GM12878 (cell line): ENCODE measurements around the gene PARP8. TPM values are rescaled to one million over a fixed set of nuclear protein-coding genes. Genes with fewer than 3 reads are reported as not detected.

Experiments used
- ATAC-seq: fragments of 200-7000 bp; cut with Tn5 transposase; 3 replicates; pipeline ENCODE4 v1.9.1; 2020; ENCODE audit warnings: mild to moderate bottlenecking, moderate library complexity
- BruUV-seq: library from RNA; stranded (reverse); fragments of 400-500 nt; replicated peaks from 2 replicates; lab custom pipeline; 2021; lab: Mats Ljungman, UMichigan
- CTCF ChIA-PET: fragments of 300-600 bp; sonication (Branson Sonifier 250); formaldehyde crosslinking; extraction: SDS; loops from one replicate; lab custom pipeline; 2021; ENCODE audit warnings: inconsistent platforms; lab: Yijun Ruan, JAX
- POLR2A ChIA-PET: fragments of 350-600 bp; formaldehyde crosslinking; extraction: SDS; loops from one replicate; lab custom pipeline; 2021; ENCODE audit warnings: inconsistent platforms; lab: Charles Lee
- RAD21 ChIA-PET: fragments of 300-600 bp; sonication (Branson Sonifier 250); formaldehyde crosslinking; loops from one replicate; lab custom pipeline; 2023; ENCODE audit warnings: antibody characterized with exemption; ENCODE audit not compliant: unreplicated experiment; lab: Charles Lee
- SMC1A ChIA-PET: fragments of 300-600 bp; sonication (Branson Sonifier 250); formaldehyde crosslinking; loops from one replicate; lab custom pipeline; 2023; ENCODE audit not compliant: unreplicated experiment, uncharacterized antibody; lab: Charles Lee
- DNase-seq: peaks from one replicate; pipeline ENCODE4 v3.0.0-alpha.2; 2011; ENCODE audit warnings: low read depth, low spot score
- FAIRE-seq: peaks from 3 replicates; lab custom pipeline; 2011; peaks lifted over from hg19 to GRCh38; lab: Jason Lieb, UNC
- H2AFZ ChIP-seq: 2 replicates; pipeline ENCODE4 v1.6.0; 2011; ENCODE audit warnings: low read depth, low read length, control low read depth; ENCODE audit not compliant: control insufficient read depth
- H3K27ac ChIP-seq: 2 replicates; pipeline ENCODE4 v1.5.1; 2011; ENCODE audit warnings: control low read depth; ENCODE audit not compliant: control insufficient read depth, insufficient read depth
- H3K27me3 ChIP-seq, 2 experiments: replicated peaks in 1 of 2; 2 replicates each; pipeline versions ENCODE4 v1.6.0 to v1.6.1; 2011; ENCODE audit warnings: low read length in 1 of 2; ENCODE audit not compliant: control insufficient read depth in 2 of 2, insufficient read depth in 2 of 2
- H3K36me3 ChIP-seq, 2 experiments: 2 replicates each; pipeline ENCODE4 v1.5.1; 2011; ENCODE audit warnings: low read length in 1 of 2; ENCODE audit not compliant: control insufficient read depth in 2 of 2, insufficient read depth in 2 of 2
- H3K4me1 ChIP-seq: 2 replicates; pipeline ENCODE4 v1.6.1; 2011; ENCODE audit warnings: mild to moderate bottlenecking, low read length, moderate library complexity, mixed read lengths; ENCODE audit not compliant: control insufficient read depth, insufficient read depth
- H3K4me2 ChIP-seq: 2 replicates; pipeline ENCODE4 v1.6.0; 2011; ENCODE audit warnings: control low read depth; ENCODE audit not compliant: control insufficient read depth, insufficient read depth
- H3K4me3 ChIP-seq: fragments of 200-600 bp; sonication (generic); 2 replicates; pipeline ENCODE4 v1.5.1; 2016
- H3K79me2 ChIP-seq: 2 replicates; pipeline ENCODE4 v1.6.0; 2011; ENCODE audit warnings: low read length; ENCODE audit not compliant: control insufficient read depth, insufficient read depth
- H3K9ac ChIP-seq: 2 replicates; pipeline ENCODE4 v1.8.0; 2011; ENCODE audit warnings: low read length, control low read depth, mixed read lengths; ENCODE audit not compliant: control insufficient read depth, insufficient read depth
- H3K9me3 ChIP-seq: replicated peaks from 3 replicates; pipeline ENCODE4 v1.5.1; 2011; ENCODE audit warnings: mild to moderate bottlenecking, low read length; ENCODE audit not compliant: control insufficient read depth, insufficient read depth
- H4K20me1 ChIP-seq: 2 replicates; pipeline ENCODE4 v1.6.0; 2011; ENCODE audit not compliant: control insufficient read depth, insufficient read depth
- BMI1 ChIP-seq: fragments of 450-650 bp; IDR thresholded peaks from 2 replicates; pipeline ENCODE4 v1.6.1; 2016; ENCODE audit warnings: mild to moderate bottlenecking, moderate library complexity, borderline replicate concordance
- E2F4 ChIP-seq: IDR thresholded peaks from 2 replicates; pipeline ENCODE4 v1.6.1; 2012; ENCODE audit warnings: low read depth, low read length, improper control_type of control experiment
- GATAD2B ChIP-seq: fragments of 450-650 bp; conservative IDR thresholded peaks from 2 replicates; pipeline ENCODE4 v1.6.1; 2017; ENCODE audit warnings: low read depth, mild to moderate bottlenecking, moderate library complexity
- KLF5 ChIP-seq: fragments of 450-650 bp; IDR thresholded peaks from 2 replicates; pipeline ENCODE4 v1.6.1; 2014; ENCODE audit warnings: mild to moderate bottlenecking; ENCODE audit not compliant: partially characterized antibody
- NRF1 ChIP-seq: conservative IDR thresholded peaks from 2 replicates; pipeline ENCODE4 v1.6.1; 2011; ENCODE audit warnings: mild to moderate bottlenecking, low read depth, low read length, improper control_type of control experiment
- SMAD1 ChIP-seq: fragments of 450-650 bp; IDR thresholded peaks from 2 replicates; pipeline ENCODE4 v1.6.1; 2018; ENCODE audit warnings: mild to moderate bottlenecking, low read depth; ENCODE audit not compliant: partially characterized antibody
- ZNF24 ChIP-seq: fragments of 450-650 bp; IDR thresholded peaks from 2 replicates; pipeline ENCODE4 v1.6.1; 2017; ENCODE audit warnings: antibody characterized with exemption, mild to moderate bottlenecking
- ZNF592 ChIP-seq: fragments of 450-650 bp; IDR thresholded peaks from 2 replicates; pipeline ENCODE4 v1.6.1; 2017; ENCODE audit warnings: mild to moderate bottlenecking, moderate library complexity
- WGBS: methylation state at CpG from one replicate; pipeline ENCODE4 v1.1.6; 2016; ENCODE audit warnings: low lambda C conversion rate; ENCODE audit not compliant: insufficient replicate concordance, insufficient coverage; ENCODE audit errors: missing lambda C conversion rate; 5-methylcytosine and 5-hydroxymethylcytosine counted together
- in situ Hi-C: fragments of 300-500 bp; cut with MboI; formaldehyde crosslinking; loops from 9 replicates; pipeline ENCODE4 v1.14.3; 2018; ENCODE audit warnings: mixed read lengths
- intact Hi-C: fragments of 100-400 bp; cut with micrococcal nuclease; formaldehyde crosslinking; loops from one replicate; pipeline ENCODE4 v1.14.2; 2022; ENCODE audit not compliant: unreplicated experiment
- polyA plus RNA-seq, 11 experiments: library from polyadenylated mRNA; depleted of rRNA in 4 of 11; unstranded in 6 of 11; stranded (reverse) in 5 of 11; fragments of >200 nt; fragmentation: Nextera tagmentation in 4 of 11; fragmentation: Illumina TruSeq in 1 of 11; extraction: Ambion mirVana in 4 of 11; extraction: Trizol in 1 of 11; gene quantifications; 1 replicate in 1 of 11; 2 replicates in 10 of 11; pipeline versions ENCODE4 v1.2.1 to v1.2.3, GENCODE V29; 2011 to 2016; ENCODE audit warnings: inconsistent platforms in 2 of 11, missing spikeins in 2 of 11, low read depth in 1 of 11
- total RNA-seq, 4 experiments: library from RNA; depleted of rRNA in 3 of 4; stranded (reverse); fragments of >200 nt in 3 of 4; fragmentation: Illumina TruSeq in 1 of 4; extraction: Trizol in 1 of 4; gene quantifications; 2 replicates each; pipeline versions ENCODE4 v1.2.1 to v1.2.3, GENCODE V29; 2013 to 2021

Gene PARP8
- total and polyA plus RNA-seq, 10 of the 15 experiments (the other 5 are each of a cell fraction or from before 2014, with no cell fraction given), result 9.1 to 65.2 (median 20.6) TPM

GRCh38 chr5:50827516-50828247 is 161.2 kb downstream of the PARP8 start:
- H3K79me2 ChIP-seq, result no peaks in the 10 kb centered on the region
- no peak for FAIRE-seq
- ChIA-PET SMC1A (interaction anchor here (2.6 kb wide), 1 partner anchor 24 kb away, joined by 11 read pairs; no protein-coding TSS in a partner anchor), RAD21 (no interaction called here)
- H3K4me1 ChIP-seq, result no peaks in the 10 kb centered on the region
- H3K27ac ChIP-seq, result no peak overlapping the region
- no peak overlapping the region for H2AFZ ChIP-seq
- H4K20me1 ChIP-seq, result no peaks in the 10 kb centered on the region
- intact Hi-C loops, result no loop called here
- no TSS peak for BruUV-seq
- H3K4me2 ChIP-seq, result no peak overlapping the region
- peaks cover 0 to 5% of the 10 kb centered on the region in 2 experiments for H3K36me3 ChIP-seq
- TF ChIP-seq BMI1, result no peak
- no peak for TF ChIP-seq SMAD1
- no peak for TF ChIP-seq ZNF592
- no peak for TF ChIP-seq KLF5
- no peak for TF ChIP-seq E2F4
- TF ChIP-seq NRF1, result no peak
- no peak for TF ChIP-seq ZNF24
- no peak for TF ChIP-seq GATAD2B
- TF ChIP-seq, all 136 proteins: peak for 0
- Histone ChIP-seq H3K9ac (no peak overlapping the region), H3K9me3 (no peaks in the 10 kb centered on the region), H3K4me3 (no peak overlapping the region), H3K27me3 (no peaks in the 10 kb centered on the region)
- POLR2A ChIA-PET, result no interaction called here
- in situ Hi-C loops, result no loop called here
- ATAC-seq, result no peak
- no peak for DNase-seq
- 100% methylated on average over 1 of the region's 1 CpG for WGBS
- CTCF ChIA-PET, result interaction anchor here (1.2 kb wide), 1 partner anchor 9 kb away, joined by 3 read pairs; no protein-coding TSS in a partner anchor
